Hematopoietic multipotent progenitor cell (in vitro differentiated cells): Measurements from ENCODE around the gene SLC2A6. TPM values are rescaled to one million over a fixed set of nuclear protein-coding genes. Genes with fewer than 3 reads are reported as not detected.

Experiments
- DNase-seq, 3 donors: peaks; one replicate each; pipeline ENCODE4 v3.0.0-alpha.2; 2011 to 2015; ENCODE audit warnings: low read depth in 2 of 3, low spot score in 2 of 3
- total RNA-seq: library from RNA; depleted of rRNA; stranded (reverse); fragments of >200 nt; gene quantifications from one replicate; pipeline ENCODE4 v1.2.3, GENCODE V29; 2012

The SLC2A6 gene
- total RNA-seq, 1 donor: 6.5 TPM

DNA sequence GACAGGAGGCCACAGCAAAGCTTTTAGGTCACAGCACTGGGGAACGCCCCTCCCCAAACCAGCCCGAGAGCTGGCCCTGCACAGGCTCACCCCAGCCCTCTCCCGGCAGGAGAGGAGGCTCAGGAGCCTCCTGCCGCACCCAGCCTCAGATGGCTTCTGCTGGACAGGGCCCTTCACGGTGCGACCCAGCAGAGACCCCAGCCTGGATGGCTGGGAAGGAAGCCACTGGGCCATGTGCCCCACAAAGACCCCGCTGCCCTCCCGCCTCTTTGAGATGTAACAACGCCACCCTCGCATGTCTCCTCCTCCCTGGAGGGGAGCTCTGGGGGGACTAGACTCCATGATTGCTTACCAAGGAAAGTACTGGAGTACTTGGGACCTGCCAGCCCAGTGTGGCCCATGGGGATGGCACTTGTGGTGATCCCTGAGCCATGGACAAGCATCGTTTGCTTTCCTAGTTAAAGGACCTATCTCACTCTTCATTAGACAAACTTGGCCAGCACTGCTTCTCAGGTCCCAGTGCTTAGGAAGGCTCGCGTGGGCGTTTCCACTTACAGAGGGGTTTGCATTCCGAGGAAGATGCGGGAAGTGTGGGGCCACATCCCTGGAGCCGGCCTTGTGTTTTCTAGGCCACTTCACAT is 36.8 kb upstream of the SLC2A6 start:
- DNase-seq: no peak

DNA sequence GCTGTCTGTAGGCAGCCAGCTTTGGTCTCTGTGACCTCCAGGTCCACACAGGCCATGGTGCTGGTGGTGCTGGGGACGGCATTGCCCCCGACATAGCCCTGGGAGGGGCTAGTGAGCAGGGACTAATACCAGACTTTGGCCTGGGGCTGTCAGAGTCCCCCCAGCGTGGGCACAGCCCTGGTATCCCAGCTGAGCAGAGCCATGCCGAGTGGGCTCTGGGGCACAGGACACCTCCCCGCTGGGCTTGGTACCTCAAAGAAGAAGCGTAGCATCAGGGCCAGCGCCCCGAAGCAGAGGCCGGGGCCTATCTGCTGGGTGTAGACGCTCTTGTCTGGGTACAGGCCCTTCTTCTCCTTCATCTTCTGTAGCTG is 36.3 kb upstream of the SLC2A6 start:
- DNase-seq: no peak

GRCh38 chr9:133514460-133515239 is 35.8 kb upstream of the SLC2A6 start:
- DNase-seq: no peak

DNA sequence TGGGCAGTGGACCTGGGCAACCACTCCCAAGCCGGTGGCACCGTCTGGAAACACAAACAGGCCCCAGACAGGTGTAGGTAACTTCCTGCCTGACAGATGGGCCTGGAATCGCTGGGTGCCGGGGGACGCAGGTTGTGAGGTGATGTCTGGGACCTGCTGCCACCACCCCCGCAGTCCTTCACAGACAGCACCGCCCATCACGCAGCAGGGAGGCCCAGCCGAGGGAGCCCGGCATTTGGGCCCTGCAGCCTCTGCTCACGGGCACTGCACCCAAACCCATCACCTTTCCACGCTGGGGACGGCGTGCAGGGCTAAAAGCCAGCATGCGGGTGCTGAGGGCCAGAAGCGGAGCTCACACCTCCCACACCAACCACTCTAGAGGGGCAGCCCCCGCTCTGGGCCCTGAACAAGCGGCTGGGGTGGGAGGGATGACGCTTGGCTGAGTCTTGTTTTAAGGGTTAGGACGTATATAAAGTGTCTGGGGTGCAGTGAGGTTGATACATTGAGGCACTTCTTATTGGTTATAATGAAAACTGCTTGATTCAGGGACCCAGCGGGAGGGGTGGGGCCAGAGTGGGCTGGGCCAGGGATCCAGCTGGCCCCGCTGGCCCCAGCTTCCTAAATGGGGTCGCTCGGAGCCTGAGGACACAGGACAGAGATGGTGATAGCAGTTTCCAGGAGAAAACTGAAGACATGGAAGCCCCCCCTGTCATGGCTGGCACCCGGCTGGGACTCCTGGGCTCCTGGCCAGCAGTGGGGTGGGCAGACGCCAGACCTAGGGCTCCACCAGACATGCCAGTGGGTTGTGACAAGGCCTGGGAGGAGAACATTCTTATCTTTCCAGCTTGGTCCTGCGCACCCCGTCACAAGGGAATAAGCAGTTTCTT is 34.6 kb upstream of the SLC2A6 start:
- no peak for DNase-seq

- DNase-seq: no peak
Measured at GRCh38 chr9:133512253-133513213, 33.6 kb upstream of the SLC2A6 start.

DNA sequence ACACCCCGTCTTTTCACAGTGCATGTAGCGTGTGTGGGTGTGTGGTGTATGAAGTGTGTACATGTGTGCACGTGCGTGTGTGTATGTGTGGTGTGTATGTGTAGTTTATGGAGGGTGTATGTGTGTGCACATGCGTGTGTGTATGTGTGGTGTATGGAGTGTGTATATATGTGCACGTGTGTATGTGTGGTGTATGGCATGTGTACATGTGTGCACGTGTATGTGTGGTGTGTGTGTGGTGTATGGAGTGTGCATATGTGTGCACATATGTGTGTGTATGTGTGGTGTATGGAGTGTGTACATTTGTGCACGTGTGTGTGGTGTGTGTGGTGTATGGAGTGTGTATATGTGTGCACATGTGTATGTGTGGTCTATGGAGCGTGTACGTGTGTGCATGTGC is 32.7 kb upstream of the SLC2A6 start:
- DNase-seq: no peak

- DNase-seq: no peak
Measured at GRCh38 chr9:133510926-133511505, 32.1 kb upstream of the SLC2A6 start.

GRCh38 chr9:133509179-133510083 is 30.5 kb upstream of the SLC2A6 start:
- DNase-seq: peak in 2 of 3 donors; percentile 28 to 29

DNA sequence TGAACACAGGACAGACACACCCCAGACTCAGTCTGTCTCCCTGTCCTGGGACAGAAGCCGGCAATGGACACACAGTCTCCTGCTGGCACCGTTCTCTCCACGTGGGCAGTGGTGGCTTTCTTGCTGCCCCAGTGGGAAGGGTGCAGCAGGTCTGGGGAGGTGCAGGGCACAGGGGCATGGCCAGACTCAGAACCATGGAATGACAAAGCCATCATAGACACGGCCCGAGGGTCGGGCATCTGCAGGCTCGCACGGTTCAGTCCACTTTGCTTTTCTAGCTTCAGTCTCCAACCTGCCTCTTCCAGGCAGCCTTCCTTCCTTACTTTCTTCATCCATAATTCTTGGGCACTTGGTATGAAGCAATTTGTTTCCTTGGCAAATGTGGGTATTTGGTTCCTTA is 29.1 kb upstream of the SLC2A6 start:
- DNase-seq: no peak

- DNase-seq: no peak
Measured at GRCh38 chr9:133507246-133507965, 28.5 kb upstream of the SLC2A6 start.

GRCh38 chr9:133506653-133507038 is 27.7 kb upstream of the SLC2A6 start:
- DNase-seq: no peak

DNA sequence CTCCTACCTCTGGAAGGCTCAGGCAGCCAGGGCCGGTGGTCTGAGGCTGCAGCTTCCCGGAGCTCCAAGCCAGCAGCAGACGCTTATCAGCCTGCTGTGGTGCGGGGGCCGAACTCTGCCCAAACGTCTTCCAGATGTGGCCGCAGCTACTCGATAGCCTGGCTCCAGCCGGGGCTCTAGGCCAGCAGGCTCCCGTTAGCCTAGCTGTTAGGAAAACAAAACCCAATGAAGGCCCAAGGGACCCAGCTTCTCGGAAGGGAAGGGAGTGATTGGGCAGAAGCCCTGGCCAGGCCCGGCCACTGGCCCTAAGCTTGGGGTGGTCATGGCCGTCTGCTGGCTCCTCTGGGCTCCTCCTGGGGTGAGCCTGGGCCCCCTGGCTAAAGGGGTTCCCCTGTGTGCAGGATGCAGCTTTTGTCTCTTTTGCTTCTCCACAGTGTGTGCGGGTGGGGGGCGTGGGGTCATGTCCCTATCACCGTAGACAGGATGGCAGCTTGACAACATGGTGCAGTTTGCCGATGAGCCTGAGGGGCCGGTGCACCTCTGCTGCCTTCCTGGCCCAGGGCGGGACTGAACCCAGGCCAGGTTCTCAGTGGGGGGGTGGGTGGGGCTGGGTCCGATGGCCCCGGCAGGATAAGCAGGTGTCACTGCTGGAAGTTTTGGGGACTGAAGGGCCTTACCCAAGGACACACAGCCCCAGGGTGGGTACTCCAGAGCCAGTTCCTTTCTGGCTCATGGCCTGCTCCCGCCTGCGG is 27.2 kb upstream of the SLC2A6 start:
- DNase-seq: no peak

DNA sequence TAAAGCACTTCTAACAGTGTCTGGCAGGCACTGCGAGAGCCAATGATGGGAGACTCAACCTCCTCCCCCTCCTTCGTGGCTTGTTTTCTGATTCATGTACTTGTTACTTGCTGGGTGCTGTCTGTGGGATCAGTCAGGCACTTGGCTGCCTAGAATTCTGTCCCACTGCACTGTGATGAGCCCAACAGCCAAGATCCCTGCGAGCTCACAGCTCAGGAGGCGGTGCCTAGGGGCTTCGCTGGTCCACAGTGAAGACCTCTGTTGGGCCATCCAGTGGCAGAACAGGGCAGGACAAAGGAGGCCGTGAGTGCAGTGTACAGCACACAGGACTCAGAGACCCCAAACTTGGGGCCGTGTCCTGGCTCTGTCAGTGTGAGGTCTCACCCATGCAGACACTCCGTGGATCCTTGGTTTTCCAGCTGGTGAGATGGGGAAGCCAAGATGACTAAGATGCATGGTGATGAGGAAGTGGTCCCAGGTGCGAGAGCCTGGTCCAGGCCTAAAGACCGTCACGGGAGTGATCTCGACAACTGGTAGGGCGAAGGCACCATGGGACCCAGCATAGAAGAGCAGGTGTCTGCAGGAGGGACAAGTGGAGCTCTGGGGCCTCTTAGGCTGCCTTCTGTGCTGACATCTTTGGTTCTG is 26.4 kb upstream of the SLC2A6 start:
- no peak for DNase-seq

DNA sequence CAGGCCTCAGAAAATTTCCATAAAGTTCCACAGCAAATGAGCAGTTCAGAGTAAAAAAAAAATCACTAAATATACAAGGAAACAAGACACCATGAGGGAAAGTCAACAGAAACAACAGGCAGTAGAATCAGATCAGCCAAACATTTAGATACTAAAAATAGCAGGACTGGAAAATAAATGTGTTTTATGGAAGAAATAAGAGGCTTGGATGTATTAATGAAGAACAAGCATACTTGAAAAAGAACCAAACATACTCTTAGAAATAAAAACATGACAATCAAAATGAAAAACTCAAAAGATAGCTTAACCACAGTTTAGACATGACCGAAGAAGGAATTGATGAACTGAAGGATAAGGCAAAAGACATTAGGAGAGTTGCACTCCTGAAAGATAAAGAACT is 23.2 kb upstream of the SLC2A6 start:
- no peak for DNase-seq

DNA sequence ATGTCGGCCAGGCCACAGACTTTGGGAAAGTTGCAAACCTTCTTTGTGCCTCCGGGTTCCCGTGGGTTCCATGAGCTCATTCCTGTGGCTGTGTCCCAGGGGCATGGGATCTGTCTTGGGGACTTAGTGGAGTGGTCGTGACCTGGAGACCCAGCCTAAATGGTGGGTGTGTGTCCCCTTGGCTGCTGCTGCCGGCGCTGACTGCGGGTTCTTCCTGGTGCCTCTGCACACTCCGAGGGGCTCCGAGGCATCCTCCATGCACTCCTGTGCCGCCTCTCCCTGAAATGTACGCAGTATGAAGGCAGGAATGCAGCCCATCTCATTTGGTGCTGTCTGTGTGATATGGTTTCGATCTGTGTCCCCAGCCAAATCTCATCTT is 21.0 kb upstream of the SLC2A6 start:
- no peak for DNase-seq

- DNase-seq: no peak
Measured at GRCh38 chr9:133499132-133499891, 20.4 kb upstream of the SLC2A6 start.
